K562 (cell line): ENCODE measurements around the gene MTPN. TPM values are rescaled to one million over a fixed set of nuclear protein-coding genes. Genes with fewer than 3 reads are reported as not detected.

Experiments
- CBFA2T2 ChIP-seq: fragments of 450-650 bp; conservative IDR thresholded peaks from 2 replicates; pipeline ENCODE4 v1.6.1; 2017; ENCODE audit warnings: mild to moderate bottlenecking
- CCNT2 ChIP-seq: IDR thresholded peaks from 2 replicates; pipeline ENCODE4 v1.6.1; 2011; ENCODE audit warnings: borderline replicate concordance, low read depth, mild to moderate bottlenecking, moderate library complexity, mixed read lengths, low read length; ENCODE audit not compliant: insufficient read length; ENCODE audit errors: extremely low read depth
- ELF4 ChIP-seq: fragments of 450-650 bp; formaldehyde crosslinking; IDR thresholded peaks from 2 replicates; pipeline ENCODE4 v1.4.0; 2022; ENCODE audit warnings: missing genetic modification characterization
- GATAD2A ChIP-seq: fragments of 450-650 bp; IDR thresholded peaks from 2 replicates; pipeline ENCODE4 v1.6.1; 2017
- KLF10 ChIP-seq: fragments of 250-450 bp; sonication (Bioruptor Pico); IDR thresholded peaks from 2 replicates; pipeline ENCODE4 v1.6.1; 2021; ENCODE audit warnings: matching md5 sums
- MAX ChIP-seq: sonication (generic); formaldehyde crosslinking; IDR thresholded peaks from 2 replicates; pipeline ENCODE4 v1.9.0; 2022; ENCODE audit warnings: mild to moderate bottlenecking, missing genetic modification reagents
- MCM3 ChIP-seq: fragments of 450-650 bp; IDR thresholded peaks from 2 replicates; pipeline ENCODE4 v1.6.1; 2016
- MECOM ChIP-seq: fragments of 250-450 bp; sonication (Bioruptor Pico); IDR thresholded peaks from 2 replicates; pipeline ENCODE4 v1.8.0; 2022; ENCODE audit warnings: inconsistent platforms
- PATZ1 ChIP-seq: fragments of 250-450 bp; sonication (Bioruptor Pico); IDR thresholded peaks from 2 replicates; pipeline ENCODE4 v1.5.0; 2020; ENCODE audit warnings: mild to moderate bottlenecking, borderline replicate concordance
- PHB ChIP-seq: fragments of 250-450 bp; sonication (Bioruptor Pico); IDR thresholded peaks from 2 replicates; pipeline ENCODE4 v1.5.0; 2021
- POU5F1 ChIP-seq: fragments of 150-350 bp; IDR thresholded peaks from 2 replicates; pipeline ENCODE4 v1.6.1; 2014; ENCODE audit warnings: borderline replicate concordance, low read length, low read depth, mild to moderate bottlenecking; ENCODE audit not compliant: partially characterized antibody
- RBM34 ChIP-seq: fragments of 200-400 bp; formaldehyde crosslinking; IDR thresholded peaks from 2 replicates; pipeline ENCODE4 v1.6.1; 2018; ENCODE audit warnings: low read length, borderline replicate concordance; ENCODE audit not compliant: insufficient read depth
- SOX6 ChIP-seq: fragments of 450-650 bp; IDR thresholded peaks from 2 replicates; pipeline ENCODE4 v1.6.1; 2014; ENCODE audit warnings: mild to moderate bottlenecking
- SP2 ChIP-seq: IDR thresholded peaks from 2 replicates; pipeline ENCODE4 v1.6.1; 2011; ENCODE audit warnings: mild to moderate bottlenecking, low read depth, low read length, moderate library complexity; ENCODE audit not compliant: poor library complexity, severe bottlenecking; ENCODE audit errors: extremely low read depth
- SPI1 ChIP-seq: IDR thresholded peaks from 2 replicates; pipeline ENCODE4 v1.6.1; 2011; ENCODE audit warnings: low read depth, low read length, control low read depth, borderline replicate concordance
- WHSC1 ChIP-seq: IDR thresholded peaks from one replicate; pipeline ENCODE4 v1.6.1; 2012; ENCODE audit warnings: low read length, control low read depth, inconsistent platforms
- ZBTB2 ChIP-seq: fragments of 450-650 bp; IDR thresholded peaks from 2 replicates; pipeline ENCODE4 v1.6.1; 2016; ENCODE audit warnings: antibody characterized with exemption
- ZNF133 ChIP-seq: fragments of 250-450 bp; sonication (Bioruptor Pico); IDR thresholded peaks from 2 replicates; pipeline ENCODE4 v1.4.0; 2020; ENCODE audit warnings: mild to moderate bottlenecking
- ZNF282 ChIP-seq: sonication (generic); formaldehyde crosslinking; IDR thresholded peaks from 2 replicates; pipeline ENCODE4 v1.8.1; 2023; ENCODE audit warnings: missing genetic modification reagents
- ZNF324 ChIP-seq: fragments of 250-450 bp; sonication (Bioruptor Pico); IDR thresholded peaks from 2 replicates; pipeline ENCODE4 v1.4.0; 2020; ENCODE audit warnings: mild to moderate bottlenecking
- ZNF408 ChIP-seq: fragments of 250-450 bp; sonication (Bioruptor Pico); IDR thresholded peaks from 2 replicates; pipeline ENCODE4 v1.4.0; 2020; ENCODE audit warnings: low read depth, mild to moderate bottlenecking, moderate library complexity
- ZNF41 ChIP-seq: fragments of 250-450 bp; sonication (Bioruptor Pico); conservative IDR thresholded peaks from 2 replicates; pipeline ENCODE4 v1.4.0; 2020; ENCODE audit warnings: mild to moderate bottlenecking
- ZNF512 ChIP-seq: IDR thresholded peaks from 2 replicates; pipeline ENCODE4 v1.6.1; 2016; ENCODE audit warnings: missing genetic modification characterization, missing compliant biosample characterization
- ZNF699 ChIP-seq: fragments of 250-450 bp; sonication (Bioruptor Pico); IDR thresholded peaks from 2 replicates; pipeline ENCODE4 v1.8.0; 2021; ENCODE audit warnings: mild to moderate bottlenecking, moderate library complexity; ENCODE audit not compliant: insufficient replicate concordance
- ZNF764 ChIP-seq: fragments of 250-450 bp; sonication (Bioruptor Pico); IDR thresholded peaks from 2 replicates; pipeline ENCODE4 v1.4.0; 2020; ENCODE audit warnings: low read depth, mild to moderate bottlenecking, moderate library complexity
- ZNF77 ChIP-seq: fragments of 250-450 bp; sonication (Bioruptor Pico); IDR thresholded peaks from 2 replicates; pipeline ENCODE4 v1.5.0; 2020
- polyA plus RNA-seq, 8 experiments: library from polyadenylated mRNA; depleted of rRNA in 4 of 8; stranded (reverse) in 5 of 8; unstranded in 3 of 8; fragments of >200 nt; fragmentation: Nextera tagmentation in 2 of 8; fragmentation: Illumina TruSeq in 1 of 8; extraction: Ambion mirVana in 2 of 8; extraction: Trizol in 1 of 8; gene quantifications; 2 replicates each; pipeline versions ENCODE4 v1.2.1 to v1.2.3, GENCODE V29; 2011 to 2014; ENCODE audit warnings: inconsistent platforms in 1 of 8, missing spikeins in 1 of 8
- total RNA-seq, 7 experiments: library from RNA; depleted of rRNA in 6 of 7; stranded (reverse); fragments of >200 nt in 6 of 7; fragmentation: Illumina TruSeq in 2 of 7; extraction: Trizol in 2 of 7; gene quantifications; 2 replicates each; pipeline versions ENCODE4 v1.2.1 to v1.2.3, GENCODE V29; 2011 to 2021; ENCODE audit warnings: low replicate concordance in 1 of 7

MTPN gene
- total and polyA plus RNA-seq, 9 of the 15 experiments (the other 6 are each of a cell fraction or from before 2014, with no cell fraction given), result 68.5 to 261 (median 156) TPM

- no peak for TF ChIP-seq PATZ1 (CRISPR knock-in tag)
- TF ChIP-seq POU5F1, result no peak
- TF ChIP-seq SPI1, result peak; percentile 95
- TF ChIP-seq PHB (CRISPR knock-in tag), result no peak
- TF ChIP-seq WHSC1, result no peak
- TF ChIP-seq MCM3, result no peak
- TF ChIP-seq SOX6, result peak; percentile 38
- TF ChIP-seq ZNF282 (CRISPR knock-in tag), result no peak
- TF ChIP-seq ZNF512, result no peak
- peak; percentile 64; the same call in 1 of the 2 replicates for TF ChIP-seq MAX (CRISPR knock-in tag)
- no peak for TF ChIP-seq RBM34
- TF ChIP-seq ZNF133 (CRISPR knock-in tag), result 0 out of 2 replicates have a peak, but pooled peaks have one; percentile 16
- TF ChIP-seq MECOM (CRISPR knock-in tag), result no peak
- no peak for TF ChIP-seq ZNF77
- no peak for TF ChIP-seq SP2
- no peak for TF ChIP-seq KLF10 (CRISPR knock-in tag)
- no peak for TF ChIP-seq ZNF324 (CRISPR knock-in tag)
- TF ChIP-seq ZNF699 (CRISPR knock-in tag), result no peak
- no peak for TF ChIP-seq ELF4 (CRISPR knock-in tag)
- no peak for TF ChIP-seq ZNF764 (CRISPR knock-in tag)
- no peak for TF ChIP-seq CBFA2T2
- TF ChIP-seq CCNT2, result peak; percentile 60
- no peak for TF ChIP-seq ZNF41 (CRISPR knock-in tag)
- TF ChIP-seq ZBTB2, result peak; percentile 100
- no peak for TF ChIP-seq ZNF408 (CRISPR knock-in tag)
- TF ChIP-seq GATAD2A, result peak; percentile 58; the same call in 1 of the 2 replicates
These were observed at the start of gene MTPN (continued) for GRCh38 chr7:135977007-135977741.
